B cell (primary cell): ENCODE data around the gene CASK.

Source experiments
- EZH2 ChIP-seq: IDR thresholded peaks from 2 replicates; pipeline ENCODE4 v1.6.1; 2012; ENCODE audit warnings: borderline replicate concordance, low read depth, mild to moderate bottlenecking, moderate library complexity, low read length; ENCODE audit not compliant: insufficient read depth, poor library complexity, severe bottlenecking
- TF ChIP-seq, protein P1 (sequence below): fragments of 200-600 bp; IDR thresholded peaks from one replicate; pipeline ENCODE4 v1.8.0; 2022; ENCODE audit warnings: antibody characterized with exemption, mild to moderate bottlenecking

DNA sequence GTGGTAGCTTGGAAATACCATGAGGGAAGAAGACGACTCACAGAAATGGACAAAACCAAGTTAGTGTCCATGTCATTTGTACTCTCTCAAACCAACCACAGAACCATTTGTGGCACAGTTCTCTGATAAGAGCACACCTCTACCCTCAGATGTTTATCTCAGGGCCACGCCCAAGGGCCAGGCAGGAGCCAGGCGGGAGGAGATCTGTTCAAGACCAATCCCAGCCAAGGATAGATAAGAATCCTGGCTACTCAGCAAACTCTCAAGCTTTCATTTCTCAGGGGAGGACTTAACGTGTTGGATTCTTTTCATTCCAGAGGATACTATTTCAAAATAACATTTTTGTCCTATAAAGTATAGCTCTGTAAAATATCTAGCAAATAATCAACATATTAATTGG lies 381.2 kb downstream of the CASK start:
- TF ChIP-seq, protein P1, sequence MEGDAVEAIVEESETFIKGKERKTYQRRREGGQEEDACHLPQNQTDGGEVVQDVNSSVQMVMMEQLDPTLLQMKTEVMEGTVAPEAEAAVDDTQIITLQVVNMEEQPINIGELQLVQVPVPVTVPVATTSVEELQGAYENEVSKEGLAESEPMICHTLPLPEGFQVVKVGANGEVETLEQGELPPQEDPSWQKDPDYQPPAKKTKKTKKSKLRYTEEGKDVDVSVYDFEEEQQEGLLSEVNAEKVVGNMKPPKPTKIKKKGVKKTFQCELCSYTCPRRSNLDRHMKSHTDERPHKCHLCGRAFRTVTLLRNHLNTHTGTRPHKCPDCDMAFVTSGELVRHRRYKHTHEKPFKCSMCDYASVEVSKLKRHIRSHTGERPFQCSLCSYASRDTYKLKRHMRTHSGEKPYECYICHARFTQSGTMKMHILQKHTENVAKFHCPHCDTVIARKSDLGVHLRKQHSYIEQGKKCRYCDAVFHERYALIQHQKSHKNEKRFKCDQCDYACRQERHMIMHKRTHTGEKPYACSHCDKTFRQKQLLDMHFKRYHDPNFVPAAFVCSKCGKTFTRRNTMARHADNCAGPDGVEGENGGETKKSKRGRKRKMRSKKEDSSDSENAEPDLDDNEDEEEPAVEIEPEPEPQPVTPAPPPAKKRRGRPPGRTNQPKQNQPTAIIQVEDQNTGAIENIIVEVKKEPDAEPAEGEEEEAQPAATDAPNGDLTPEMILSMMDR: no peak
- TF ChIP-seq EZH2: no peak
